ENCODE results near the gene ZNF804B.

GRCh38 chr7:89332026-89332425 lies 572.5 kb downstream of the ZNF804B start:
- no peak for TF ChIP-seq CTCF (IDR thresholded peaks at IDR 0.05; ENCODE audit: low read depth, low read length)
- TF ChIP-seq POLR2A (IDR thresholded peaks at IDR 0.05; ENCODE audit: extremely low read depth, insufficient read length): no peak
